HEK293 (cell line): Measurements from ENCODE around the gene MAGEF1.

ENCODE experiments used
- CTCF ChIA-PET: fragments of 350-600 bp; formaldehyde crosslinking; extraction: SDS; loops from one replicate; lab custom pipeline; 2021; ENCODE audit warnings: antibody characterized with exemption; lab: Yijun Ruan, JAX
- POLR2A ChIA-PET: fragments of 300-600 bp; formaldehyde crosslinking; extraction: SDS; loops from one replicate; lab custom pipeline; 2020; ENCODE audit warnings: antibody characterized with exemption, inconsistent platforms; lab: Yijun Ruan, JAX
- H3K27ac ChIP-seq: fragments of 200-500 bp; sonication (Bioruptor generic); 2 replicates; pipeline ENCODE4 v1.5.1; 2014; ENCODE audit warnings: low read depth, low read length, control low read depth, inconsistent platforms; ENCODE audit errors: extremely low read depth
- H3K36me3 ChIP-seq, 2 experiments: fragments of 200-500 bp in 1 of 2; sonication (Bioruptor generic) in 1 of 2; 1 replicate in 1 of 2; 2 replicates in 1 of 2; pipeline ENCODE4 v1.5.1; 2014 to 2017; ENCODE audit warnings: inconsistent platforms in 2 of 2, low read length in 2 of 2; ENCODE audit not compliant: control insufficient read depth in 2 of 2, insufficient read depth in 1 of 2
- H3K4me1 ChIP-seq: fragments of 200-500 bp; sonication (Bioruptor generic); 2 replicates; pipeline ENCODE4 v1.5.1; 2014; ENCODE audit warnings: mild to moderate bottlenecking, low read length, inconsistent platforms; ENCODE audit not compliant: control insufficient read depth, insufficient read depth
- H3K4me3 ChIP-seq: 2 replicates; pipeline ENCODE4 v1.5.1; 2011; ENCODE audit warnings: low read depth, mild to moderate bottlenecking, control low read depth, low read length, moderate library complexity
- H3K9me3 ChIP-seq: fragments of 200-500 bp; sonication (Bioruptor generic); 2 replicates; pipeline ENCODE4 v1.5.1; 2014; ENCODE audit warnings: low read depth, low read length, inconsistent platforms; ENCODE audit not compliant: control insufficient read depth, insufficient read depth
- BCL6B ChIP-seq: fragments of 450-650 bp; formaldehyde crosslinking; IDR thresholded peaks from 2 replicates; pipeline ENCODE4 v1.5.1; 2017; ENCODE audit warnings: missing biosample characterization, missing genetic modification characterization
- GLIS2 ChIP-seq: fragments of 450-650 bp; formaldehyde crosslinking; IDR thresholded peaks from 2 replicates; pipeline ENCODE4 v1.5.1; 2016; ENCODE audit warnings: missing biosample characterization, missing genetic modification characterization
- KLF7 ChIP-seq: fragments of 450-650 bp; formaldehyde crosslinking; IDR thresholded peaks from 2 replicates; pipeline ENCODE4 v1.5.1; 2016; ENCODE audit warnings: missing biosample characterization, missing genetic modification characterization, borderline replicate concordance
- SP3 ChIP-seq: fragments of 450-650 bp; formaldehyde crosslinking; IDR thresholded peaks from 2 replicates; pipeline ENCODE4 v1.5.1; 2016; ENCODE audit warnings: missing biosample characterization, missing genetic modification characterization
- TCF7L2 ChIP-seq: IDR thresholded peaks from 2 replicates; pipeline ENCODE4 v1.6.1; 2011; ENCODE audit warnings: low read depth, mild to moderate bottlenecking, inconsistent platforms, low read length, moderate library complexity, borderline replicate concordance
- ZNF10 ChIP-seq: fragments of 450-650 bp; formaldehyde crosslinking; IDR thresholded peaks from 2 replicates; pipeline ENCODE4 v1.5.1; 2017; ENCODE audit warnings: missing biosample characterization, missing genetic modification characterization
- ZNF114 ChIP-seq: fragments of 450-650 bp; formaldehyde crosslinking; IDR thresholded peaks from 2 replicates; pipeline ENCODE4 v1.5.0; 2017; ENCODE audit warnings: missing biosample characterization, missing genetic modification characterization
- ZNF132 ChIP-seq: fragments of 450-650 bp; formaldehyde crosslinking; IDR thresholded peaks from 2 replicates; pipeline ENCODE4 v1.5.1; 2017; ENCODE audit warnings: missing biosample characterization, missing genetic modification characterization, borderline replicate concordance
- ZNF140 ChIP-seq: fragments of 450-650 bp; formaldehyde crosslinking; IDR thresholded peaks from 2 replicates; pipeline ENCODE4 v1.5.1; 2016; ENCODE audit warnings: missing biosample characterization, missing genetic modification characterization
- ZNF214 ChIP-seq: fragments of 450-650 bp; formaldehyde crosslinking; IDR thresholded peaks from 2 replicates; pipeline ENCODE4 v1.5.1; 2017; ENCODE audit warnings: missing biosample characterization, mild to moderate bottlenecking, missing genetic modification characterization, borderline replicate concordance
- ZNF23 ChIP-seq: fragments of 450-650 bp; formaldehyde crosslinking; IDR thresholded peaks from 2 replicates; pipeline ENCODE4 v1.5.1; 2016; ENCODE audit warnings: missing biosample characterization, missing genetic modification characterization, borderline replicate concordance
- ZNF266 ChIP-seq: fragments of 450-650 bp; formaldehyde crosslinking; IDR thresholded peaks from 2 replicates; pipeline ENCODE4 v1.5.1; 2016; ENCODE audit warnings: missing biosample characterization, missing genetic modification characterization, low read depth
- ZNF335 ChIP-seq: fragments of 450-650 bp; formaldehyde crosslinking; conservative IDR thresholded peaks from 2 replicates; pipeline ENCODE4 v1.5.1; 2016; ENCODE audit warnings: missing biosample characterization, missing genetic modification characterization
- ZNF354C ChIP-seq: fragments of 450-650 bp; formaldehyde crosslinking; IDR thresholded peaks from 2 replicates; pipeline ENCODE4 v1.5.1; 2016; ENCODE audit warnings: missing biosample characterization, missing genetic modification characterization, low read depth, borderline replicate concordance
- ZNF394 ChIP-seq: fragments of 450-650 bp; formaldehyde crosslinking; IDR thresholded peaks from 2 replicates; pipeline ENCODE4 v1.5.1; 2016; ENCODE audit warnings: missing biosample characterization, missing genetic modification characterization, mild to moderate bottlenecking, moderate library complexity, borderline replicate concordance
- ZNF416 ChIP-seq: fragments of 450-650 bp; formaldehyde crosslinking; IDR thresholded peaks from 2 replicates; pipeline ENCODE4 v1.5.1; 2016; ENCODE audit warnings: missing biosample characterization, missing genetic modification characterization
- ZNF510 ChIP-seq: fragments of 450-650 bp; formaldehyde crosslinking; IDR thresholded peaks from 2 replicates; pipeline ENCODE4 v1.5.1; 2018; ENCODE audit warnings: mild to moderate bottlenecking, missing genetic modification characterization, missing biosample characterization; ENCODE audit not compliant: insufficient replicate concordance
- ZNF548 ChIP-seq: fragments of 450-650 bp; formaldehyde crosslinking; IDR thresholded peaks from 2 replicates; pipeline ENCODE4 v1.5.1; 2016; ENCODE audit warnings: missing biosample characterization, missing genetic modification characterization
- ZNF571 ChIP-seq: fragments of 450-650 bp; formaldehyde crosslinking; IDR thresholded peaks from 2 replicates; pipeline ENCODE4 v1.5.0; 2017; ENCODE audit warnings: missing biosample characterization, missing genetic modification characterization
- ZNF580 ChIP-seq: fragments of 450-650 bp; formaldehyde crosslinking; IDR thresholded peaks from 2 replicates; pipeline ENCODE4 v1.5.1; 2016; ENCODE audit warnings: missing biosample characterization, missing genetic modification characterization
- ZNF624 ChIP-seq: fragments of 450-650 bp; formaldehyde crosslinking; IDR thresholded peaks from 2 replicates; pipeline ENCODE4 v1.5.1; 2017; ENCODE audit warnings: missing biosample characterization, missing genetic modification characterization
- ZNF677 ChIP-seq: fragments of 450-650 bp; IDR thresholded peaks from 2 replicates; pipeline ENCODE4 v1.5.0; 2018; ENCODE audit warnings: missing biosample characterization, mild to moderate bottlenecking, missing genetic modification characterization, moderate library complexity
- ZNF707 ChIP-seq: fragments of 450-650 bp; formaldehyde crosslinking; IDR thresholded peaks from 2 replicates; pipeline ENCODE4 v1.5.1; 2016; ENCODE audit warnings: missing biosample characterization, missing genetic modification characterization
- ZNF776 ChIP-seq: fragments of 450-650 bp; formaldehyde crosslinking; IDR thresholded peaks from 2 replicates; pipeline ENCODE4 v1.5.0; 2017; ENCODE audit warnings: missing biosample characterization, missing genetic modification characterization, borderline replicate concordance
- ZSCAN18 ChIP-seq: fragments of 450-650 bp; formaldehyde crosslinking; IDR thresholded peaks from 2 replicates; pipeline ENCODE4 v1.5.1; 2016; ENCODE audit warnings: missing biosample characterization, missing genetic modification characterization
- ZXDB ChIP-seq: fragments of 450-650 bp; formaldehyde crosslinking; IDR thresholded peaks from 2 replicates; pipeline ENCODE4 v1.5.1; 2016; ENCODE audit warnings: missing biosample characterization, missing genetic modification characterization

MAGEF1 gene

GRCh38 chr3:184737641-184738505, 26.0 kb upstream of the MAGEF1 start (continued):
- TF ChIP-seq SP3 (tag by site-specific recombination) (no peak), ZNF23 (no peak), KLF7 (tag by site-specific recombination) (no peak), ZNF354C (tag by site-specific recombination) (no peak), ZNF677 (tag by site-specific recombination) (no peak), ZNF140 (tag by site-specific recombination) (no peak), ZNF10 (tag by site-specific recombination) (no peak), ZNF624 (no peak)

- Histone ChIP-seq H3K27ac (no peak overlapping the region), H3K9me3 (no peaks in the 10 kb centered on the region), H3K4me3 (no peak overlapping the region)
- ChIA-PET POLR2A (no interaction called here), CTCF (interaction anchor here (0.8 to 2.1 kb wide), 2 partner anchors 40 to 176 kb away, joined by 3 to 8 read pairs; partner anchors contain the start of gene EPHB3)
- TF ChIP-seq TCF7L2, result no peak
- TF ChIP-seq ZNF394 (tag by site-specific recombination), result no peak
- no peak for TF ChIP-seq GLIS2 (tag by site-specific recombination)
- TF ChIP-seq ZNF335 (tag by site-specific recombination), result no peak
- TF ChIP-seq ZNF776 (tag by site-specific recombination), result no peak
- no peak for TF ChIP-seq ZNF510 (tag by site-specific recombination)
- TF ChIP-seq ZNF580 (tag by site-specific recombination), result no peak
- no peak for TF ChIP-seq ZNF677 (tag by site-specific recombination)
- TF ChIP-seq ZNF707 (tag by site-specific recombination), result no peak
- TF ChIP-seq BCL6B (tag by site-specific recombination), result no peak
- TF ChIP-seq ZSCAN18 (tag by site-specific recombination), result no peak
- no peak for TF ChIP-seq ZNF571 (tag by site-specific recombination)
- no peak for TF ChIP-seq ZXDB (tag by site-specific recombination)
- TF ChIP-seq ZNF354C (tag by site-specific recombination), result no peak
- TF ChIP-seq ZNF114, result no peak
- TF ChIP-seq ZNF266 (tag by site-specific recombination), result no peak
- TF ChIP-seq ZNF416 (tag by site-specific recombination), result no peak
- no peak for TF ChIP-seq ZNF214 (tag by site-specific recombination)
- TF ChIP-seq ZNF132 (tag by site-specific recombination), result no peak
- no peak for TF ChIP-seq ZNF548 (tag by site-specific recombination)
- TF ChIP-seq, all 188 proteins: peak for 0
- Histone ChIP-seq H3K36me3 (no peaks in the 10 kb centered on the region), H3K4me1 (no peaks in the 10 kb centered on the region)
Observed at GRCh38 chr3:184737063-184737462, 25.2 kb upstream of the MAGEF1 start.
